ENCODE measurements around the gene TBC1D30. TPM values are rescaled to one million over a fixed set of nuclear protein-coding genes. Genes with fewer than 3 reads are reported as not detected.
A peak's percentile ranks its signal among the peaks of the same experiment; 100 is the strongest.

Gene TBC1D30
- polyA plus RNA-seq, 5 donors, result 5.2 to 11.2 (median 9.1) TPM

DNA sequence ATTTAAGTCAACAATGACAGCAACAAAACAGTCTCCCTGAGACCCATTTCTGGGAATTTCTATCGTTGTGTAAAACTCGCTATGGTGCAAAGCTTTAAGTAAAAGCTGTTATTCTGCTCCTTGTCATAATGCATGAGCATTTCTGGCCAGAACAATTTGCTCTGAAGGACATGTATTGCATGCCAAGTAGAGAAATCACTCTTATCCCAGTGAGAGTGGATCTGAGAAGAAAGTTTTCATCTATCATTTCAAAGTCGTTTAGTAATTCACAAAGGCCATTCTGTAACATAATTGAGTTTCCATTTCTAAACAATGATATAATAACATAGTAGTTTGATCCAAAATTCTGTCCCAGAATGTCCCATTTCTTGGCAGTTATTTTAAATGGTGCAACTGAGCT, 86.6 kb downstream of the TBC1D30 start:
- peak; percentile 78 to 86 for DNase-seq

DNA sequence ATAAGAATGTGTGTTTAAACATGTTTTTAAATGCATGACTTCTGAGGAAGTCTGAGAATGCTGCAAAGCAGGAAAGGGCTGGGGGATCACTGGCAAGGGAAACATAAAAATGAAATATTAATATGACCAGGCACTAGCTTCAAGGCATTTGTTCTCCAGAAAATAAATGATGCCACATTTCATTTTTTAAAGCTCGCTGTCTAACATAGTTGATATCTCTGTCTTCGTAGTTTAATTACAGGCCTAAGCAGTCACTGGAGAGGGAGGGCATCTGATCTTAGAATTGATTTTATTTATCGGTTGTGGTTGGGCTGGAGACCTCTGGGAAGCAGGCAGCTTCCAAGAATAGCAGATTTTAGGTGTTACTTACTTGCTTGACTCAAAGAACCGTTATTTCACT, 87.5 kb downstream of the TBC1D30 start:
- no peak for DNase-seq

GRCh38 chr12:64912516-64913255, 88.2 kb downstream of the TBC1D30 start:
- DNase-seq, result no peak

GRCh38 chr12:64915242-64915641, 90.8 kb downstream of the TBC1D30 start:
- DNase-seq, result no peak

- no peak for DNase-seq
These were observed 92.2 kb downstream of the TBC1D30 start for GRCh38 chr12:64916411-64917261.

GRCh38 chr12:64918344-64918743, 93.9 kb downstream of the TBC1D30 start:
- no peak for DNase-seq

GRCh38 chr12:64918801-64919200, 94.4 kb downstream of the TBC1D30 start:
- DNase-seq, result no peak

DNA sequence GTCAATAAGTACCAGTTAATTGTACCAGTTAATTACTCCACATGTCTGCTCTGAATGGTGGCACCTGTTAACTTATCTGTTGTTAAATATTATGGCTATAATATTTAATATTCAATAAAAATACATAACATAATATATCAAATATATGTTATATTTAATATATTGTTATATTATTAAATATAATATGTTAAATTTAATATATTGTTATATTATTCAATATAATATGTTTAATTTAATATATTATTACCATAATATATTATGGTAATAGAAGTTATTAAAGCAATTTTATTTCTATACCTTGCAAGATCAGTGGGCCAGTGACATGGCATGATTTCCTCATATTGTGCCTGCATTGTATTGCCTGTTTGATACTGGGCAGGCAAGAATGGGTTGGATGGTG, 98.4 kb downstream of the TBC1D30 start:
- no peak for DNase-seq

- no peak for DNase-seq
These were observed 99.1 kb downstream of the TBC1D30 start for GRCh38 chr12:64923536-64923935.

Other genes with a start within 250 kb of the TBC1D30 start
- gene RASSF3, start 214.2 kb upstream of the TBC1D30 start, polyA plus RNA-seq (ENCODE audit: insufficient read depth in 1 of 5, insufficient read length in 5 of 5, low replicate concordance in 1 of 5), result 10 to 100 TPM; 26.1 to 39.2 (median 31.2) TPM
- gene GNS, start 65.2 kb upstream of the TBC1D30 start, polyA plus RNA-seq (ENCODE audit: insufficient read depth in 1 of 5, insufficient read length in 5 of 5, low replicate concordance in 1 of 5), result 100 to 1,000 TPM in 1 of 5 donors, 10 to 100 TPM in 4; 60.6 to 104 (median 91.7) TPM